ENCODE results near the gene SAP30.

GRCh38 chr4:173420324-173420752, 49.6 kb downstream of the SAP30 start:
- peak in 5 of 6 experiments; percentile 31 to 61 (median 51) for TF ChIP-seq CTCF (IDR thresholded peaks at IDR 0.05)
- TF ChIP-seq POLR2A (IDR thresholded peaks at IDR 0.05) = no peak

Data from thyroid gland (tissue), 4 donors.